ENCODE data around the gene NRXN2.

Gene NRXN2

DNA sequence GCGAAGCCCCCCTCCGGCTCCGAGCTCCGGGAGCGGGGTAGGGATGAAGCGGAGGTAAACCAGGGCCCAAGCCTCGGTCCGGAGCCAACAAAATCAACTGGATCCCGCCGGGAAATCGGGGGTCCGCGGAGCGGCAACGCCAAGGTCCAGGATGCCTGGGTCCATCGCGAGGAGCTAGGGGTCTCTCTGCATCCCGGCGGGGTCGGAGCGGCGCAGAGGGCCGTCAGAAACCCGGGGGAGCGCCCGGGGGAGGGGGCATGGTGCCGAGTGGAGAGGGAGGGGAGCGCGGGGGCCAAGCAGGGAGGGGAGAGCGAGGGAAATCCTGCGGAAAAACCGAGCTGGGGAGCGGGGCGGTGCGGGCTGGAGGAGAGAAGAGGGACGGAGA is 80.1 kb downstream of the NRXN2 start:
- TF ChIP-seq, protein P1, sequence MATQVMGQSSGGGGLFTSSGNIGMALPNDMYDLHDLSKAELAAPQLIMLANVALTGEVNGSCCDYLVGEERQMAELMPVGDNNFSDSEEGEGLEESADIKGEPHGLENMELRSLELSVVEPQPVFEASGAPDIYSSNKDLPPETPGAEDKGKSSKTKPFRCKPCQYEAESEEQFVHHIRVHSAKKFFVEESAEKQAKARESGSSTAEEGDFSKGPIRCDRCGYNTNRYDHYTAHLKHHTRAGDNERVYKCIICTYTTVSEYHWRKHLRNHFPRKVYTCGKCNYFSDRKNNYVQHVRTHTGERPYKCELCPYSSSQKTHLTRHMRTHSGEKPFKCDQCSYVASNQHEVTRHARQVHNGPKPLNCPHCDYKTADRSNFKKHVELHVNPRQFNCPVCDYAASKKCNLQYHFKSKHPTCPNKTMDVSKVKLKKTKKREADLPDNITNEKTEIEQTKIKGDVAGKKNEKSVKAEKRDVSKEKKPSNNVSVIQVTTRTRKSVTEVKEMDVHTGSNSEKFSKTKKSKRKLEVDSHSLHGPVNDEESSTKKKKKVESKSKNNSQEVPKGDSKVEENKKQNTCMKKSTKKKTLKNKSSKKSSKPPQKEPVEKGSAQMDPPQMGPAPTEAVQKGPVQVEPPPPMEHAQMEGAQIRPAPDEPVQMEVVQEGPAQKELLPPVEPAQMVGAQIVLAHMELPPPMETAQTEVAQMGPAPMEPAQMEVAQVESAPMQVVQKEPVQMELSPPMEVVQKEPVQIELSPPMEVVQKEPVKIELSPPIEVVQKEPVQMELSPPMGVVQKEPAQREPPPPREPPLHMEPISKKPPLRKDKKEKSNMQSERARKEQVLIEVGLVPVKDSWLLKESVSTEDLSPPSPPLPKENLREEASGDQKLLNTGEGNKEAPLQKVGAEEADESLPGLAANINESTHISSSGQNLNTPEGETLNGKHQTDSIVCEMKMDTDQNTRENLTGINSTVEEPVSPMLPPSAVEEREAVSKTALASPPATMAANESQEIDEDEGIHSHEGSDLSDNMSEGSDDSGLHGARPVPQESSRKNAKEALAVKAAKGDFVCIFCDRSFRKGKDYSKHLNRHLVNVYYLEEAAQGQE (IDR thresholded peaks at IDR 0.05; ENCODE audit: insufficient read depth in 1 of 2, low read depth in 2 of 2, low read length in 2 of 2) = no peak
- TF ChIP-seq TAF1 (IDR thresholded peaks at IDR 0.05; ENCODE audit: borderline replicate concordance, insufficient read depth, low read length) (no peak), FOXP2 (optimal IDR thresholded peaks at IDR 0.05; ENCODE audit: borderline replicate concordance, extremely low read depth, extremely low read length, insufficient read depth) (no peak), SIN3A (IDR thresholded peaks at IDR 0.05; ENCODE audit: borderline replicate concordance, insufficient read depth, low read length) (no peak), POLR2AphosphoS5 (IDR thresholded peaks at IDR 0.05; ENCODE audit: low read depth, low read length) (no peak)

DNA sequence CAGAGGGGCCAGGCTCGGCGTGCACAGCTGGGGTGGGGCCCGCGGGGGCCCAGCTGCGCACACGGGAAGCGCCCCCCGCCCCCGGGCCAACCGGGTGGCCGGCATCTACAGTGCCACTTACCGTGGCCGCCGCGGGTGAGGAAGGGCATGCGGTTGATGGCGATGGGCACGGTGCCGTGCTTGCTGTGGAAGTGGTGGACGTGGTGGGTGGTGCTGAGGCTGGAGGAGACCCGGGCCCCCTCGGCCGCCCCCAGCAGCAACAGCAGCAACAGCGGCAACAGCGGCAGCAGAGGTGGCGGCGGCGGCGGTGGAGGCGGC is 80.6 kb downstream of the NRXN2 start:
- no peak for TF ChIP-seq FOXP2 (optimal IDR thresholded peaks at IDR 0.05; ENCODE audit: borderline replicate concordance, extremely low read depth, extremely low read length, insufficient read depth)

DNA sequence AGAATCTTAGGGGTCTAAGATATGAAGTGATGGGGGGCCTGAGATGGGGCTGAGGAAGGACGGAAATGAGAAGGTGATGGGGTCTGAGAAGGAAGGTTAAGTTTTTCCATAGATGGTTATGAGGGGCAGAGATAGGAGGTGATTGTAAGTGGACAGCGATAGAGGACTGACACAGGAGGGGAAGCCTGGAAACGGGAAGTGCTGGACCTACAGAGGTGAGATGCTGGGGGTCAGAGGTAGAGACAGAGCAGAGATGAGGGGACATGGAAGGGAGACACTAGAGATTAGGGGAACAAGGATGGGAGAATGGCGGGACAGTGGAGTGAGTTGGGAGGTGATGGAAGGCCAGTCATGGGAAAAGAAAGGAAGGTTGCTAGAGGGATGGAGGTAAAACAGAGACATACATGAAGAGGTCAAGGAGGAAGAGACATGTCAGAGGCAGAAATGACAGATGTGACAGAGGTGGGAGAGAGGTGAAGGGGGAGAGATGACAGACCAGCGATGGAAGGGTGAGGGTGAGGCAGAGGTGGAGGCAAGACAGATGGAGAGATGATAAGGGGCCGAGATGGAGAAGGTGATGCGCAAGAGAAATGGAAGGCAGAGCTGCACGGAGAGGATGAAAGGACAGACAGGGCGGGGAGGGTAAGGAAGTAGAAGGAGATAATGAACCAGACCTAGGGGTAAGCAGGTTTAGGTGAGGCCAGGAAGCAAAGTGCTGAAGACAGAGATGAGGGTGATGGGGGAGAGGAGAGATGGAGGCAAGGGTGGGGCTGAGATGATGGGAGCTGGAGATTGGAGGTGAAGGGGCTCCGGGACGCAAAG is 81.2 kb downstream of the NRXN2 start:
- TF ChIP-seq, protein P1 (IDR thresholded peaks at IDR 0.05; ENCODE audit: insufficient read depth in 1 of 2, low read depth in 2 of 2, low read length in 2 of 2) = no peak
- TF ChIP-seq POLR2AphosphoS5 (IDR thresholded peaks at IDR 0.05; ENCODE audit: low read depth, low read length) (no peak), FOXP2 (optimal IDR thresholded peaks at IDR 0.05; ENCODE audit: borderline replicate concordance, extremely low read depth, extremely low read length, insufficient read depth) (no peak), SIN3A (IDR thresholded peaks at IDR 0.05; ENCODE audit: borderline replicate concordance, insufficient read depth, low read length) (no peak), TAF1 (IDR thresholded peaks at IDR 0.05; ENCODE audit: borderline replicate concordance, insufficient read depth, low read length) (no peak)

DNA sequence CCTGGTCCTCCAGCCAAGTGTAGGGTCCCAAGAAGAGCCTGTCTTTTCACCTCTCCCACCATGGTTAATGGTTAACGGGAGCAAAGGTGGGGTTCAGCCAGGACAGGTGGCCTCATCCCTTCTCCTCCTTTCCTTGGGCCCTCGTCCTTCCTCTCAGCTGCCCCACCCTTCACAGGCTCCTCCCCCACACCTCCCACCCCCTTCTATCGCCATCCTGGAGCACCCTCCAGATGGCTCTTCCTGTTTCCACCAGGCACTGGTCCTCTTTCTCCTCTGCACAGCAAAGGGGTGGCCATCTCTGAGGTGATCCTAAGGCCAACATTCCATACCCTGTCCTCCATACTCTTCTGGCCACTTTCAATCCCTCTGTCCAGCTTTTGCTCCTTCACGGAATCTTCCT is 83.1 kb downstream of the NRXN2 start:
- TF ChIP-seq POLR2AphosphoS5 (IDR thresholded peaks at IDR 0.05; ENCODE audit: low read depth, low read length) (no peak), FOXP2 (optimal IDR thresholded peaks at IDR 0.05; ENCODE audit: borderline replicate concordance, extremely low read depth, extremely low read length, insufficient read depth) (no peak)

DNA sequence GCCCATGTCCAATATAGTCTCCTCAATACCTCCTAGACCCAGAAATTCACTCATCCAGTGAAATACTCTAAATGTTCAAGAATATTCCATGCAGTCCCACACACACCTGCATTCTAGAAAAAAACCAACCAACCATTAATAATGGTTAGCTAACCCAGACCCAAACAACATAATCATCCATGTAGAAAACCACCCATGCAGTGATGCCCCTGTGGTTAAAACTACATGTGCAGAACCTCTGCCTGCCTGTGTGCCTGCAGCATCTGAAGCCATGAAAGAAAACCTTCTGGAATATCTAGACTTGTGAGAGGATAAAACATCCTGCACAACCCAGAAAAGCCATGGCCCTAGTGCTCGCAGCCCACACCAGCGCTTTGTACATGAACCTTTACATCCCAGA is 84.2 kb downstream of the NRXN2 start:
- TF ChIP-seq FOXP2 (optimal IDR thresholded peaks at IDR 0.05; ENCODE audit: borderline replicate concordance, extremely low read depth, extremely low read length, insufficient read depth) = no peak
- TF ChIP-seq, protein P1 (IDR thresholded peaks at IDR 0.05; ENCODE audit: insufficient read depth in 1 of 2, low read depth in 2 of 2, low read length in 2 of 2) = no peak
- TF ChIP-seq POLR2AphosphoS5 (IDR thresholded peaks at IDR 0.05; ENCODE audit: low read depth, low read length) = no peak
- no peak for TF ChIP-seq SIN3A (IDR thresholded peaks at IDR 0.05; ENCODE audit: borderline replicate concordance, insufficient read depth, low read length)
- TF ChIP-seq TAF1 (IDR thresholded peaks at IDR 0.05; ENCODE audit: borderline replicate concordance, insufficient read depth, low read length) = no peak

DNA sequence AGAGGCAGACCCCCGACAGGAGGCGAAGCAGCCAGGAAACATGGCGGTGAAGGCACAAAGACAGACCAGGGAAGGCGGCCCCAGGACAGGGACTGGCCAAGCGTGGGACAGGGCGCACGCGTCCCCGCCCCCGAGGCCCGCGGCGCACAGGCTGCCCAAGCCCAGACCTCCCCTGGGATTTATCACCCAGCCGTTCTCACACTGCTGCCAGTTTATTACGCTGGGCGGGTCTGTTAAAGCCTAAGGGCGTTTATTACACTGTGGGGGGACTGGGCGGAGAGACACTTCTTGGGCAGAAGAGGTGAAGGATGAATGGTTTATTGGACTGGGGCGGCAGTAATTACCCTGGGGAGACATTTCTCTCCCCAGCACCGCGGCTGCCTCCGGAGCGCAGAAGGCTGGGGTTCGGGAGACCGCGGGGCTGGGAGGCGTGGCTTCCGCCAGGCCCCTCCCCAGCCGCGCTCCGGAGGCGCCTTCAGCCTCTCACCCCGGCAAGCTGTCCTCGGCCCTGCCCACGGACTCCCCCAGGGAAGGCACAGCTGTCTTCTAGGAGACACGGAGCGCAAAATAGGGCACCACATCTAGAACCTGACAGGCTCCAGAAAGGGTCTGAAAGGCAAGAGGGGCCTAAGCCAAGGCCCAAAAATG is 84.9 kb downstream of the NRXN2 start:
- TF ChIP-seq TAF1 (IDR thresholded peaks at IDR 0.05; ENCODE audit: borderline replicate concordance, insufficient read depth, low read length) (no peak), SIN3A (IDR thresholded peaks at IDR 0.05; ENCODE audit: borderline replicate concordance, insufficient read depth, low read length) (no peak), FOXP2 (optimal IDR thresholded peaks at IDR 0.05; ENCODE audit: borderline replicate concordance, extremely low read depth, extremely low read length, insufficient read depth) (no peak)
- TF ChIP-seq, protein P1 (IDR thresholded peaks at IDR 0.05; ENCODE audit: insufficient read depth in 1 of 2, low read depth in 2 of 2, low read length in 2 of 2) = no peak
